Measurements from ENCODE around the gene LEF1.
A peak's percentile ranks its signal among the peaks of the same experiment; 100 is the strongest.
"Not testable (repeated sequence)": the region's sequence is repeated elsewhere in the genome, so short reads cannot be mapped to it uniquely, and the experiment has no call there.

Gene LEF1

DNA sequence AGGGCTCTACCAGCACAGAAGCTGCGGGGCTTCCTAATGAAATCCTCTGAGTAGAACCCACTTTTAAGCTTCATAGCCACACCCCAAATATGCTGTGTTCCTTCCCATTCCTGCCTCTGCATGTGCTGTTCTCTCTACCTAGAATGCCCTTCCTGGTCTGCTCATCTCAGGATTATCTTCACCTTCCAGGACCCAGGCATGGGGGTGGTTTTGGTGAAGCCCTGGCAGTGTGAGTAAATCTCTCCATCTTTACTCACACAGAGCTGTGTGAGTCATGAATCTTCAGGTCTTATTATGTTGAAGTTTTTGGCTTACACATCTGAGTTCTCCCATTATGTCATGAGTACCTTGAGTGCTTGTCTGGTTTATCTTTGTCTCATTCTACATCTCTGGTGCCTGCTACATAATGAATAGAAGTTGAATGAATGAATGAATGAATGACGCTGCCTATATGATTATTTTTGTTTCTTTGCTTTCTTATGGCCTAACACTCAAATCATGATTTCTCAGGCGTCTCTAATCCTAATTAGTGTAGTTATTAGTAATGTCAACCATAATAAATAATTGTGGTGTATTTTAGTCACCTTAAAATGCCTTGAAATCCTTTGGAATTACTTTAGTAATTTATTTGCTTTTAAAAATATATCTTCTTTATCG lies 137.2 kb downstream of the LEF1 start:
- DNase-seq (ENCODE audit: low spot score) = no peak

DNA sequence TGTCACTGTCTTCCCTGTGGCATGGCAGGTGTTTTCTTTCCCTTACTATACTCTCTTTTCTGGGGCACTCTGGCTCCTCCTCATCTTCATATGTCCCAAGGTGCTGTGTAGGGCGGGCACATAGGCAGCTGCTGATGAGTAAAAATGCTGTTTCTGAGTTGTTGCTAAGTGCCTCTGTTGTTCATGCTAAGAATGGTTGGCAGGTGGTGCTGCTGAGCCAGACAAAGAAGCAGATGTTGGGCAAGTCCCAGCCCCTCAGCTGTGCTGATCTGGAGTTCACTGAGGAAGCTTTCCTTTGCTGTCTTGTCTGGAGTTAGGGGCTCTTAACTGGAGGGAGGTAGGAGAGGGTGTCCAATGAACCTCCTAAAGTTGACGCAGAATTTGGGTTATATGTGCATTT lies 138.4 kb downstream of the LEF1 start:
- peak; percentile 55 for DNase-seq (ENCODE audit: low spot score)

DNA sequence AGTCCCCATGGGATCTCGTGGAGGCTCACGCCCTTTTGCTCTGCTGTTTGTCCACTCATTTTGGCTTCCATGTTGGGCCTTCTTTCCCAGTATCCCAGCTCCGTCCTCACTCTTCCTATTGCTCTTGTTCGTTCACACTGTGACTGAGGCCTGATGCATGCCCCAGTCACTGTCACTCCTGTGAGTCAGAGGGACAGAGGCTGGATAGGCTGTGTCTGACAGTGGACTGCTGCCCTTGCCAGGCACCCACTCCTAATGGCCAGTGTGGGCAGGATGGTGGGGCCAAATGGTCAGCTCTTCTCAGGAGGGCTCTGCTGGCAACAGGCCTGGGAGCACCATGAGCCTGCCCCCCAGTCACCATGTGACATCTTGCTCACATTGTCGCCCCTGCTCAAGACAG lies 139.0 kb downstream of the LEF1 start:
- no peak for DNase-seq (ENCODE audit: low spot score)

DNA sequence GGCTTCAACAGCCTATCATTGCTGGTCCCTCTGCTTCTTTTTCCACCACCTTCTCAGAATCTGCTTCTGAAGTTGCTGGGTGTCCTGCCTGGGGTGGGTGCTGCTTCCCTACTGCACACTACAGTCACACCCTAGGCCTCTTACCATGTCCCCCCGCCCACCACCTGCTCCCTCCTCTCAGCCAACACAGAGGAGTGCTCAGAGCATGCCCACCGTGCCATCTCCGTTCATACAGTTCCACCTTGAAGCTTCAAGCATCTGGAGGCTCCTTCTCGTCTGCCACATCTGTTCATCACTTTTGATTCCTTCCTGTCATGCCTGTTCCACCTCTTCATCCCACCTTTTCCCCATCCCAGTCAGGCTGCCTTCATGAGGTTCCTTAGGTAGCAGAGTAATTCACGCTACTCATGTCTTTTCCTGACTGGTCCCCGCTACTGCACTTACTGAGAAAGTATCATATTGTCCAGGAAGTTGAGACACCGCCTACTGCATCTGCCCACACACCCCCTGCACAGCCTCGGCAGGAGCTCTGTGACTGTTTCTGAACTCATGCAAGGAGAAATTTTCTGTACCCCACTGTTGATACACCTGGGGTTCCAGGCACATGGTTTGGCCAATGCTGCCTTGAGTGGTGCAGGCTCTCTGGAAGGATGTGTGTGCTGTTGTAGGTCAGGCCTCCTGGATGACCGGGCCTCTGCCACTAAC lies 139.6 kb downstream of the LEF1 start:
- no peak for DNase-seq (ENCODE audit: low spot score)

DNA sequence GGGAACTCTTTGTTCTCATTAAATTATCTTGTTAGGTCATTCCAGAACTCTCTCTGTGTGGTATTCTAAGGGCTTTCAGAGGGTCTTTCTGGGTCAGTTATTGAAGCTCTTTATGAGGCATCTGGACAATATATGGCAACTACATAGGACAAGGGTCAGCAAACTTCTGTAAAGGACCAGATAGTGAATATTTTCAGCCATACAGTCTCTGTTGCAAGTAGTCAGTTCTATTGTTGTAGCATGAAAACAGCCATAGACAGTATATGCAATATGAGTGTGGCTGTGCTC lies 143.9 kb downstream of the LEF1 start:
- DNase-seq (ENCODE audit: low spot score) = no peak

DNA sequence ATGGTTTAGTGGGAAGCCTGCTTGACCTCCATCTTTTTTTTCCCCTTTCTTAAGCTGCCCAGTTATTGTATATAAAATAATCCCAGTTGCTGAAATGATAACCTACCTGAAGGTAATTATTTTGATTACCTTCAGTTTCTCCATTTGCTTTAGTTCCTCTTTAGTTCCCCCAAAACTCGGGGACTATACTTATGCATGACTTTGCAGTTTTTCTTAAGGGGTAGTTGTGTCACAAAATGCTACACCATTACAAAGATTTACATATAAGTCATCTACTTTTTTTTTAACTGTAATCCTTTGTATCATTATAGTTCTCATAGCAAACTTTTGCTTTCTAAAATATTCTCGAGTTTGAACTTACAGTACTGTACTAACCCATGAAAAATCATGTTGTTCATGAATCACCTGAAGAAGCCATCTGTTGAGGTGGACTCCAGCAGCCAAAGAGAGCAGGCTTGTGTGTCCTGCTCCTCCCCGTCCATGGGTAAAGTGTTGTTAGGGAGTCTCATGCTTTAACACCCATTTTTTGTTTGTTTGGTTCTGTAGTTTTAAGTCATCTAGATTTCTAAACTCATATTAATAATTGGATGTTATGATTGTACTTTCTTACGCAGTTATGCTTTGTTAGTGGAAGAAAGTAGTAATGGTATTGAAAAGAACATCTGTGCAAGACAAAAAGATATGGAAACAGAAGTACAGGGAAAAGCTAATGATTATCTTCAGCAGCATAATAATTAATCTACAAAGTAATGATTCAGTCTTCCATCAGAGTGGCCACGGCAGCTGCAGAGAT lies 144.5 kb downstream of the LEF1 start:
- DNase-seq (ENCODE audit: low spot score) = no peak

DNA sequence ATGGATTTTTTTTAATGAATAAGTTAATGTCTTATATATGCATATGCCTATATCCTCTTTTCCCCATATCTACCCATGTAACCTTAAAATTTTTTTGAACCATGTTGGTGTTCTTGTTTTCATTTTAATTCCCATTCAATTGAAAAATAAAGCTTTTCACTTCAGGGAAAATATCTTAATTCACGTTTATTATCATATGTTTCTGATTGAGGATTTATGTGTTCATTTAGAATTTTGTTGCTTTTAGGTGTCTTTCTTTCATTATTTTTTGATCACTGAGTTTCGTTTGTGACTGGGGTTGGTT lies 149.9 kb downstream of the LEF1 start:
- no peak for DNase-seq (ENCODE audit: low spot score)

DNA sequence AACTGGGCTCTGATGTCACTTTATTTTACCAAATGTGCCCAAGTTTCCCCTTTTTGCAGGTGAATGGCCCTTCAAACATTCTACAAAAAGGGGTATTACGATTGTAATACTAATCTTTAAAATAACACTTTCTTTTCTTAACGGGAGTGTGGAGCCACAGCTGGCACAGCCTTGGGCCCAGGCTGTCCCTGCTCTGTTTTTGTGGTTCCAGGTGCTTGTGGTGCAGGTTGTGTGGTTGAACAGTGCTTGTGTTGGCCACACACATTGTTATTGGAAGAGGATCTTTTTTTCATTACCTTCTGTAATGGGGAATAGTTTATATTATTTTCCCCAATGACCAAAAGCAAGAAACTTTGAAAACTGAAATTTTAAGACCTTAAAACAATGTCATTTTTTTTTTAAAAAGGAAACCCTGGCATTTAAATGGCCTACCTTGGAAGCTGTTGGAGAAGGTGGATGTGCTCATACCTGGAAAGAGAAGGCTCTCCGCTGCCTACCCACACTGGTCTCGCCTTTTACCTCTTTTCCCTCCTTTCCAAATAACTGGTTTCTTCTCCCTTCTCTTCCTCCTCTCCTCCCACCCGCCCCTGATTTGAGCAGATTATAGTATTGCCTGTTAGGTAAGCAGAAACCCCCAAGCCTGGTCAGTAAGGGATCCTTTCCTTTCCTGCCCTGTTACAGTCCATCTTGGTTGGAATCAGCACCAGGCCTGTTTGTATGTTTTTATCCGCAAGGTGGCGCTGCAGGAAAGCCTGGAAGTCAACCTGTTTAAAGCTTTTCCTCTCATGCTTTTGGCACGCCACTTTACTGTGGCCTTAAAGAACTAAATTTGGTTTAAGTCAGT lies 150.5 kb downstream of the LEF1 start:
- peak; percentile 77 for DNase-seq (ENCODE audit: low spot score)

DNA sequence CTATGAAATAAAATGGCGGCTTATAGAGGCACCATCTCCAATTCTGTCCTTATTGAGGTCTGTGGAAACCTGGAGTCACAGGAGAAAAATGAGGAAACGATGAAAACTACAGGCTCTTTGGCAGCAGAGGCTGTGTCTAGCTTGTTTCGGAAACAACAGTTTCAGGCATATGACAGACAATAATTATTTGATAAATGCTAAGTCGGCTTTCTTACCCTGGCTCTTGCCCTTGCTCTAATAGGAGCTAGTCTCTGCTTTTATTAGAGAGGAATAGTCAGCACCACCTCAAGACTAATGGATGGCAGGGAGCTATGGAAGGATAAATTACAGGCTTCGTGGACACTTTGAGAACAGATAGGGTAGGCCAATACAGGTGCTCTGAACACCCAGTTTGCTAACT lies 154.8 kb downstream of the LEF1 start:
- DNase-seq (ENCODE audit: low spot score) = no peak

DNA sequence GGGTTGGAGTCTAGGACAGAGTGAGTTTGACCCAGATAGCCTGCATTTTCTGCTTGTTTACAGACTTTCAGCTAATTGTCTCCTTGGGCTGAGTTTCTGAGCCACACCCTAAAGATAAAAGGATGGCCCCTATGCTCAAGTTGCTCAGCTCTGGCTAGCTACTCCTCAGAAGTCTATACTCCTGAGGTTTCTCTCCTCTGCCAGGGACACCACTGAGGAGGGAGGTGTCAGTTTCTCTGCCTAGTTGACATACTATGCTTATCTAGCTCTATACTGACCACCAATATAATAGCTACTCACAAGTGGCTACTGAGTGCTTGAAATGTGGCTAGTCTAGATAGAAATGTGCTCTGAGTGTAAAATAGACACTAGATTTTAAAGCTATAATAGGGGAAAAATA lies 155.4 kb downstream of the LEF1 start:
- no peak for DNase-seq (ENCODE audit: low spot score)

DNA sequence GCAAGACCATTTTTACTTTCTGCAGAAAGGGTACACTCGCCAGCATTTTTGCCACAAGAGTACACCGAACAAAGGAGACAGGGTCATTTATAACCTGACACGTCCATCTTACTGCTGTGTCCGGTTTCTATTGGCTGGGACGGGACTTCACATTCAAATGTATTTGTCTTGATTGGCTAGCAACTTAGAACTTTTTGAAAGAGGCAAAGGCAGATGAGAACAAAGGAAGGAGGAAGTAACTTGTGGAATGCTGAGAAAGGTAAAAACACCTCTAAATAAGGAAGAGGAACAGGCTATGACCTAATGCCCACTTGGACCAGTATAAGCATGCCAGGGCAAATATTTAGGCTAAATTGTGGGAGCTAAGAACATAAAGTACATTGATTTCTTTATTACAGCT lies 156.3 kb downstream of the LEF1 start:
- not testable (repeated sequence) for DNase-seq (ENCODE audit: low spot score)

DNA sequence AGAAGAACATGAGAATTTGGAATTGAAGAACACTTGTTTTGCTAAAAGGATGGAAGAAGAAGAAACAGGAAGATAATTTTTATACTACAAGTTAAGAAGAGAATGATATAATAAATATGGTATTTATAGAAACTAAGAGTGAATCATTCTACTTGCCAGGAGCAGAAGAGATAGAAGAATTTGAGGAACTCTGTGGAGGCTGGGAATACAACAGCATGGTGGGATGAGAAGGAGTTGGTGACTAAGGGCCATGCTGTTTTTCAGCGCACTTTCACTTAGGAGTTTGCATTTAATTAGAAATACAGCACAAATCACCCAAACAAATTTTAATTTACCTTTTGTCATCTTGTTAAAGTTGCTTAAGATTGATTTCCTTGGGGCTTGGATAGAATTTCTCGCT lies 158.6 kb downstream of the LEF1 start:
- no peak for DNase-seq (ENCODE audit: low spot score)

DNA sequence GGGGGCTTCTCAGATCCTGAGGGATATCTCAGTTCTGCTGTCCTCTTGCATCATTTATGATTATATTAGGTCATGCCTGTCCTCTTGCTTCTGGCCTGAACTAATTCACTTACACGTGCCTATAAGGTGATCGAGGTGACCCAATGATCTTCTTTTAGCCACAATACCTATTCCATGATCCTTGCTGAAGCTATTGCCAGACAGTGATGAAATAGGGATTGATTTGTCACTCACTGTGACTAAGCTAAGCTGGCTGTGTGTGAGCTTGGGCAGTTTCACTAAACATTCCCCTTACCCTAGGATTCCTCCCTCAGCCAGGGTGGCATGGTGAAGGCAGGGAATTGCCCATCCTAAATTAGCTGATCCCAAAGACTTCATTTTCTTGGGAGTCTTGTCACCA lies 160.0 kb downstream of the LEF1 start:
- DNase-seq (ENCODE audit: low spot score) = no peak

DNA sequence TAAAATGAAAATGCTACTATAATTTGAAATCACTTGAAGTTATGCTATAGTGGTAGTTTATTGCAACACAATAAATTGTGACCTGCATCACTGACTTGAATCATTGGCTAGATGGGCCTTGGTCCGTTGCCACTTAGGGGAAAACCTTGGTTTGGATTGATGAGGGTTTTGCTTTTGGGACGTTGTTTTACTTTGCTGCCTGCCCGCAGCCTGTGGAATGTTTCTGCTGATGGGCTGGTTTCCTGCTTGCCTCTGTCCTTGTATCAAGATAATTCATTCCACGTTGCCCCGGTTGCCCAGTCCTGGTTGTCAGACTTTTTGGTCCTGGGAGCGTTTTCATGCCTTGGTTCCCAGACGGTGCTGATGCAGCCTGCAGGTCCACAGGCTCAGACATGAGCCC lies 160.7 kb downstream of the LEF1 start:
- DNase-seq (ENCODE audit: low spot score) = no peak

DNA sequence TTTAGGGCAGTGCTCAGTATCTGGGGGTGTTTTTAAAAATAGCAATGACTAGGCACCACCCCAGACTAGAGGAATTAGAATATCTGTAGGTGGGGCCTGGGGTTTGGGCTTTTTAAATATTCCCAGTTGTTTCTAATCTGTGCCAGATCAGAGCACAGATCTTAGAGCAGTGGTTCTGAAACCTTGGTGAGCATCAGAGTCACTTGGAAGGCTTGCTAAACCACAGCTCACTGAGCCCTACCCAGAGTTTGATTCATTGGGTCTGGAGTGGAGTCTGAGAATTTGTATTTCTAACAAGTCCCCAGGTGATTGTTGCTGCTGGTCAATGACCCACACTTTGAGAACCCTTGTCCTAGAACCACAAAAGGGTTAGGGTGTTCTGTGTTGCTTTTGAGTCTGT lies 162.4 kb downstream of the LEF1 start:
- no peak for DNase-seq (ENCODE audit: low spot score)

DNA sequence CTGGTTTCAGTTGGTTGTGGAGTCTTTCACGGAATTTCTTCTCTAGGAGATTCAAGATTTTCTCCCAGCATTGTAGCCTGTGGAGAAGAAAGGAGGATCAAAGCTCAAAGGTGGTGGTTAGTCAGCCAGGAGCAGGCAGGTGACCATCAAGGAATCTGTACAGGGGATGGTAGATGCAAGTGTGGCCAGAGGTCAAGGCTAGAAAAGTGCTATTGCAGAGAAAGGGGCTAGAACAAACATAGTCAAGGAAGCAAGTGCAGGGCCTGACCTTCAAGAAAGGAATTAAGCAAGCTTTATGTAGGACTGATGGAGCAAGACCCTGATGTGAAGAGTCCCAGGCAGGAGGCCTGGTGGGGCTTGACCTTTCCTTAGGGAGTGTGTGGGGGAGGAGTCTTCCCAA lies 162.9 kb downstream of the LEF1 start:
- DNase-seq (ENCODE audit: low spot score) = no peak

DNA sequence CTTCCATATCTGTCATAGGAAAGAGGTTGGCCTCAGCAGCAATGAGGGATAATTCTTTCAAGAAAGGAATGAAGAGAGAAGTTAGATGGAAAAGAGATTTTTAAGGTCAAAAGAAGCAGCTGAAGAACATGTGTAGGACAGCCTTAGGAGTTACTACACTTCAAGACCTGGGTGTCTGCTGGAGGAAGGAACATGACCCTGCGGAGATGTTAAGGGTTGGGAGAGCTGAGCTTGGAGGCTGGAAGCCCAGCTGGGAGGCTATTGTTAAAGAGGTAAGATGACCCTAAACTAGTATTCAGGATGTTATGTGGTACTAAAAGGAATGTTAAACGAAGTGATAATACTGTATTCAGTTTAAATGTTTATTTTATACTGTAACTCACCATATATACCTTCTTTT lies 164.1 kb downstream of the LEF1 start:
- DNase-seq (ENCODE audit: low spot score) = no peak

DNA sequence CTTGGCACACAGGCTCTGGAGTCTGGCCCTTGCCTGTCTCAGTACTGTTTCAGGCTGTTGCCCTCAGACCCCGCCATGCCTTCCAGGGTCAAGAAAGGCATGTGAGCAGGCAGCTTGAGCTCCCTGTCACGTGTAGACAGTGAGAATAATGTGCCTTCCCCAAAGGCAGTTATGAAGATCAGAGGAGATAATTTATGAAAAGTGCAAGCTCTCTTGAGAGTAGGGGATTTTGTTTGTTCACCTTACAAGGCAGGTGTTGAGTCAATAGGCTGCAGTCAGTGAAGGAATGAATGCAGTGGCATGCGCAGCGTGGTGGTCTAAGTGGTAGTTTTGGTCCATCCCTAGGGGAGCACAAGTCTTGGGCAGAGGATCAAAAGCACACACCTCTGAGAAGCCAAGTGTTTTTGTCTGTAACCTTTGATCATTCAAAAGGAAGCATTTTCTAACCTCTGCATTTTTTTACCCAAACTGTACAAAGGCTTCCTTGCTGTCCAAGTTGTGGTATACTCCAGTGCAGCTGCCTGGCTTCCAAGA lies 164.7 kb downstream of the LEF1 start:
- no peak for DNase-seq (ENCODE audit: low spot score)

DNA sequence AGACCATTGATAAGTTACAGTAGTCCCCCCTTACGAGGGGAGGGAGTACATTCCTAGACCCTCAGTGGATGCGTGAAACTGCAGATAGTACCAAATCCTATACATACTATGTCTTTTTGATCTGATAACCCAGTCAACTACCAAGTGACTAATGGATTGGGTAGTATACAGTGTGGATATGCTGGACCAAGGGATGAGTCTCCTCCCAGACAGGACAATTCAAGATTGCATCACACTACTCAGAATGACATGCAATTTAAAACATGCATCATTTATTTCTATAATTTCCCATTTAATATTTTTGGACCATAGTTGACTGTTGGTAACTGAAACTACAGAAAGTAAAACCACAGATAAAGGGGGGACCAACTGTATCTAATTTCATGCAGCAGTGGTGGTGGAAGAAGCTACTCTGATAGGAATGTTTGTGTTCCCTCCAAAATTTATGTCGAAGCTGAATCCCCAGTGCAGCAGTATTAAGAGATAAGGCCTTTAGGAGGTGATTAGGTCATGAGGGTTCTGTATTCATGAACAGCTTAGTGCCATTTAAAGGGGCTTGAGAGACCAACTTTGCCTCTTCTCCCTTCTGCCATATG lies 167.1 kb downstream of the LEF1 start:
- no peak for DNase-seq (ENCODE audit: low spot score)

DNA sequence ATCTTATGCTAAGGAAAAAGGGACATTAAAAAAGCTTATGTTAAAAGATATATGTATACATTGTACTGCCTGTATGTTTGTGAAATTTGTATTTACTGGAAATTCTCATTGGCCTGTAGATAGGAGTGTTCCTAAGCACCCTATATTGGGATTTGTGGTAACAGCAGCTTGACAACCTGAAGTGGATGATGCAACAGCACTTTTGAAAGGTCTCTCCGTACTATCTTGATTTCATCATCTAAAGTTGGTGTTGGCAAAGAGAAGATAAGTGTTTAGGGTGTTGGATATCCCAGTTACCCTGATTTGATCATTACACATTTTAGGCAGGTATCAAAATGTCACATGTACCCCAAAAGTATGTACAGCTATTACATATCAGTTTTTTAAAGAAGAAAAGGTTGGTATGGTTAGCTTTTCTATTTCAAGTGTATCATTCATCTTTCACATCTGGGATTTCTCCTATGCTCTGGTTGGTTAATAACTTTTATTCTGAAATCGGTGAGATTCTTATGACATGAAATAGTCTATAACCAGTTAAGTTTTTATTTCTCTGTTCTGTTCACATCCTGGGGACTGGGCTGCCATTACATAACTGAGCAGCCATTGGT lies 168.7 kb downstream of the LEF1 start:
- DNase-seq (ENCODE audit: low spot score) = no peak

DNA sequence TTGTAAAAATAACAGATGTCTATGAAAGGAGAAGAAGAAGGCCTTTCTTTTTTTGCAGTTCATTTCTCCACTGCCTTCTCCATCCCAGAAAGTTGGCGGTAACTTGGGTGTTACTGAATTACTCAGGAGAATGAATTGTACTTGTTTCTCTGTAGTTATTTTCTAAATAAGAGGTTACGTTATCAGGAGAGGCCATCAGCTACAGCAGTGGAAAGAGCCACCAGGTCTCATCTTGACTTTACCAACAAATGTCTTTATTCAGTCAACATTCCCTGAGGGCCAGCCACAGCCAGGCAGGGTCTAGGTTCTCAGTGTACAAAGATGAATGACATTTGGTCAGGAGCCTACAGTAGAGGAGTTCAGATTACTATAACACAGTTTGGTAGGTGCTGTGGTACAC lies 170.9 kb downstream of the LEF1 start:
- DNase-seq (ENCODE audit: low spot score) = no peak

All from globus pallidus (tissue), 1 donor.